Smooth muscle cell (in vitro differentiated cells): Measurements from ENCODE around the gene AFF3. TPM values are rescaled to one million over a fixed set of nuclear protein-coding genes. Genes with fewer than 3 reads are reported as not detected.

Experiments
- DNase-seq: peaks from one replicate; lab custom pipeline; 2025; ENCODE audit not compliant: unreplicated experiment; lab: John Stamatoyannopoulos, UW
- H2AFZ ChIP-seq: fragments of 200-600 bp; sonication (generic); 2 replicates; pipeline ENCODE4 v1.6.0; 2016; ENCODE audit warnings: antibody characterized with exemption, low read depth, mild to moderate bottlenecking
- H3F3A ChIP-seq: fragments of 200-600 bp; sonication (generic); 2 replicates; pipeline ENCODE4 v1.6.0; 2017; ENCODE audit warnings: antibody characterized with exemption, low read depth
- H3K27ac ChIP-seq: fragments of 200-600 bp; sonication (generic); 2 replicates; pipeline ENCODE4 v1.5.1; 2016; ENCODE audit warnings: low read depth, mild to moderate bottlenecking
- H3K27me3 ChIP-seq: fragments of 200-600 bp; sonication (generic); 2 replicates; pipeline ENCODE4 v1.6.1; 2016; ENCODE audit warnings: low read depth, mild to moderate bottlenecking
- H3K36me3 ChIP-seq: fragments of 200-600 bp; sonication (generic); 2 replicates; pipeline ENCODE4 v1.5.1; 2016; ENCODE audit warnings: low read depth
- H3K4me1 ChIP-seq: fragments of 200-600 bp; sonication (generic); 2 replicates; pipeline ENCODE4 v1.5.1; 2016; ENCODE audit warnings: low read depth
- H3K4me2 ChIP-seq: fragments of 200-600 bp; sonication (generic); 2 replicates; pipeline ENCODE4 v1.6.0; 2016; ENCODE audit warnings: mild to moderate bottlenecking
- H3K4me3 ChIP-seq: fragments of 200-600 bp; sonication (generic); 2 replicates; pipeline ENCODE4 v1.5.1; 2016; ENCODE audit warnings: mild to moderate bottlenecking
- H3K79me2 ChIP-seq: fragments of 200-600 bp; sonication (generic); 2 replicates; pipeline ENCODE4 v1.6.0; 2016; ENCODE audit warnings: low read depth, mild to moderate bottlenecking
- H3K9ac ChIP-seq: fragments of 200-600 bp; sonication (generic); 2 replicates; pipeline ENCODE4 v1.6.0; 2016; ENCODE audit warnings: low read depth
- H3K9me3 ChIP-seq: fragments of 200-600 bp; sonication (generic); replicated peaks from 2 replicates; pipeline ENCODE4 v1.5.1; 2016; ENCODE audit warnings: low read depth
- H4K20me1 ChIP-seq: fragments of 200-600 bp; sonication (generic); 2 replicates; pipeline ENCODE4 v1.6.0; 2016; ENCODE audit warnings: low read depth
- WGBS: methylation state at CpG from one replicate; pipeline ENCODE4 v1.1.7; 2016; ENCODE audit warnings: low lambda C conversion rate; 5-methylcytosine and 5-hydroxymethylcytosine counted together
- polyA plus RNA-seq: library from polyadenylated mRNA; unstranded; fragments of >200 nt; fragmentation: Nextera tagmentation; extraction: Ambion mirVana; gene quantifications from 2 replicates; pipeline ENCODE4 v1.2.1, GENCODE V29; 2016
- total RNA-seq: library from RNA; depleted of rRNA; stranded (reverse); fragments of >200 nt; gene quantifications from 2 replicates; pipeline ENCODE4 v1.2.3, GENCODE V29; 2014
- TF ChIP-seq, protein P1 (sequence below): fragments of 200-600 bp; sonication (generic); IDR thresholded peaks from 2 replicates; pipeline ENCODE4 v1.5.1; 2017; ENCODE audit warnings: borderline replicate concordance, mild to moderate bottlenecking, antibody characterized with exemption; ENCODE audit not compliant: insufficient read depth, poor library complexity, severe bottlenecking

Gene AFF3
- total and polyA plus RNA-seq, 2 experiments from 2014 or later, result 0.27 to 0.39 TPM

DNA sequence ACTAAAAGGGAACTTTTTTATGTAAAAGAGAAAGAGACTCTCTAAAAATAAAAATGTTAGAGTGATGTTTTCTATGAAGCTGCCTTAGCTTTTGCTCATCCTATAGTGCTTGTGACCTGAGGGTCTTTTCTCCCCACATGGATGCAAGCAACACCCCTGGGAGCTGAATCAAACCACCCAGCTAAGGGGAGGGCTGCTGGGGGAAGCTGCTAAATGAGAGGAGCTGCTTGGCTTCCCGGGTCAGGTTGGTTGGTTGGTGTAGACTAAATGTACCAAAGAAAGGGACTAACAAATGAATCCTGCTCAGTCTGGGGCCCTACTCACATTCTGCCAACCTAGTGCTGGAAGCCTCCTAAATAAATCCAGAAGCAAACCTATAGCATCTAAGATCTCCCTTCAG is 35.0 kb downstream of the AFF3 start:
- no peaks in the 10 kb centered on the region for H3K9me3 ChIP-seq

DNA sequence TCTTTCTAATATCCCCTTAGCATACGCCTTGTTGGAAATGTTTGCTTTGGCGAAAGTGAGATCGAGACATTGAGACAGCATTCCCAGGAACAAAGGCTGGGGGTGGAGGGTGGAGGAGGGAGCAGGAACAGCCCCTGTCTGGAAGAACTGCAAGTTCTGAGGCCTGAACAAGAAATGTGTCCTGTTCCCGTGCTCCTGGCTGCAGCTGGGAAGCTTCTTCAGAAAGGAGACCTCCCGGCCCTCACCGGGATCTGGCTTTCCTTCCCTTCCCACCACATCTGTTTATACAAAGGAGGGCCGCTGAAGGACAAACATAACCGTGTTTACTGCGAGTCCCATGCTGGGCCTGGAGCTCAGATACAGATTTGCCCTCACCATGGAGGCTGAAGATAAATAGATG is 35.9 kb downstream of the AFF3 start:
- DNase-seq, result no peak

More for the DNA sequence above, 35.0 kb downstream of the AFF3 start:
- TF ChIP-seq, protein P1, sequence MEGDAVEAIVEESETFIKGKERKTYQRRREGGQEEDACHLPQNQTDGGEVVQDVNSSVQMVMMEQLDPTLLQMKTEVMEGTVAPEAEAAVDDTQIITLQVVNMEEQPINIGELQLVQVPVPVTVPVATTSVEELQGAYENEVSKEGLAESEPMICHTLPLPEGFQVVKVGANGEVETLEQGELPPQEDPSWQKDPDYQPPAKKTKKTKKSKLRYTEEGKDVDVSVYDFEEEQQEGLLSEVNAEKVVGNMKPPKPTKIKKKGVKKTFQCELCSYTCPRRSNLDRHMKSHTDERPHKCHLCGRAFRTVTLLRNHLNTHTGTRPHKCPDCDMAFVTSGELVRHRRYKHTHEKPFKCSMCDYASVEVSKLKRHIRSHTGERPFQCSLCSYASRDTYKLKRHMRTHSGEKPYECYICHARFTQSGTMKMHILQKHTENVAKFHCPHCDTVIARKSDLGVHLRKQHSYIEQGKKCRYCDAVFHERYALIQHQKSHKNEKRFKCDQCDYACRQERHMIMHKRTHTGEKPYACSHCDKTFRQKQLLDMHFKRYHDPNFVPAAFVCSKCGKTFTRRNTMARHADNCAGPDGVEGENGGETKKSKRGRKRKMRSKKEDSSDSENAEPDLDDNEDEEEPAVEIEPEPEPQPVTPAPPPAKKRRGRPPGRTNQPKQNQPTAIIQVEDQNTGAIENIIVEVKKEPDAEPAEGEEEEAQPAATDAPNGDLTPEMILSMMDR, result no peak
- peaks cover 14% of the 10 kb centered on the region for H3K4me1 ChIP-seq
- H3K27me3 ChIP-seq, result peaks cover 77% of the 10 kb centered on the region
- no peak overlapping the region for H2AFZ ChIP-seq
- 76% methylated on average over 1 of the region's 1 CpG for WGBS
- no peaks in the 10 kb centered on the region for H4K20me1 ChIP-seq
- H3K4me2 ChIP-seq, result no peak overlapping the region
- no peak overlapping the region for H3K27ac ChIP-seq
- DNase-seq, result no peak
- no peaks in the 10 kb centered on the region for H3F3A ChIP-seq
- H3K4me3 ChIP-seq, result no peak overlapping the region
- no peaks in the 10 kb centered on the region for H3K79me2 ChIP-seq
- H3K9ac ChIP-seq, result no peak overlapping the region
- H3K36me3 ChIP-seq, result no peaks in the 10 kb centered on the region

DNA sequence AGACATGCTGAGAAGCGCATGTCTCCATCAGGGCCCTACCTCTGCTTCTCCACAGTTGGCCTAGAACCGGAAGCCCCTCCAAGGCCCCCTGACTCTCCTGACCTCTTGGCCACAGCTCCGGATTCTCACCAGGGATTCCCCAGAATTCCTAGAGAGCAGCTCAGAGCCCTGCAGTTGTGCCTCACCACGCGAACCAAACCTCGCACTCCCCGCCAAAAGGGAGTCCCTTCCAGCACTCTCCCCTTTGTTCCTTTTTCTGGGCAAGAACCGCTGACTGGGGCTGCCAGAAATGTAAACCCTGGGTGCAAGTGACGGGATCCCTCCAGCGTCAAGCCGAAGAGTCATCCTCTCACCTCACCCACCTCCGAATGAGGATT is 36.7 kb downstream of the AFF3 start:
- Histone ChIP-seq H4K20me1 (no peaks in the 10 kb centered on the region), H3K27ac (no peak overlapping the region), H3K4me2 (peak overlapping the region; percentile 89), H3K9me3 (no peaks in the 10 kb centered on the region), H3K9ac (no peak overlapping the region), H3K4me1 (peaks cover 14% of the 10 kb centered on the region), H3K36me3 (no peaks in the 10 kb centered on the region), H3K27me3 (peaks cover 64% of the 10 kb centered on the region), H3K79me2 (no peaks in the 10 kb centered on the region), H2AFZ (no peak overlapping the region), H3K4me3 (peak overlapping the region; percentile 50), H3F3A (no peaks in the 10 kb centered on the region)
- 19% methylated on average over 12 of the region's 12 CpGs for WGBS
- TF ChIP-seq, protein P1, result no peak
- no peak for DNase-seq

More for the DNA sequence above, 35.9 kb downstream of the AFF3 start:
- H4K20me1 ChIP-seq, result no peaks in the 10 kb centered on the region
- H3K9ac ChIP-seq, result no peak overlapping the region
- H3K27me3 ChIP-seq, result peaks cover 69% of the 10 kb centered on the region
- no peaks in the 10 kb centered on the region for H3K9me3 ChIP-seq
- no peaks in the 10 kb centered on the region for H3F3A ChIP-seq
- TF ChIP-seq, protein P1, result no peak
- no peaks in the 10 kb centered on the region for H3K36me3 ChIP-seq
- no peak overlapping the region for H3K27ac ChIP-seq
- WGBS, result 35% methylated on average over 9 of the region's 9 CpGs
- no peaks in the 10 kb centered on the region for H3K79me2 ChIP-seq
- H3K4me2 ChIP-seq, result no peak overlapping the region
- H2AFZ ChIP-seq, result no peak overlapping the region
- peaks cover 14% of the 10 kb centered on the region for H3K4me1 ChIP-seq
- no peak overlapping the region for H3K4me3 ChIP-seq
